NCI-H1930 (cell line): Measurements from ENCODE around the gene TLE4.

Source experiments
- DNase-seq, 2 experiments: peaks; one replicate each; lab custom pipeline; 2025; lab: John Stamatoyannopoulos, UW

Gene TLE4

DNA sequence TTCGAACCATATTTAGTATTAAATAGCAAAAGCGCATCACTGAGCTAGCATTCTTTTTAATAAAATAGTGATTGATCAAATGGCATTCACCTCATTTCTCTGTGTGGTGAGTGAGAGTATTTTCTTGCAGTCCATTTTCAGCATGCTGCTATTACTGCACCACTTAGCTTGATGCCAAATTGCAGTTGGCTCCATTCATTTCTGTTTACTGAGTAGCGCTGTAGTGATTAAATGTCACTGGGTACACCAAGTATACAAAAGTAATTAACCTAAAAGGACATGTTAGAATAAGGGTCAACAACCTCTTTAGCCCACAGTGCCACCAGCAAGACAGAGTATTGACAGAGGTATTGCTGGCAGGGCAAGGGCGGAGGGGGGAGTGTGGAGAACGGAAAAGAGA lies 122.0 kb downstream of the TLE4 start:
- no peak for DNase-seq

- DNase-seq: no peak
Observed at GRCh38 chr9:79694208-79694607, 122.4 kb downstream of the TLE4 start.

- no peak for DNase-seq
Observed at GRCh38 chr9:79694676-79695400, 123.1 kb downstream of the TLE4 start.

- DNase-seq: no peak
Observed at GRCh38 chr9:79695531-79696175, 123.9 kb downstream of the TLE4 start.

DNA sequence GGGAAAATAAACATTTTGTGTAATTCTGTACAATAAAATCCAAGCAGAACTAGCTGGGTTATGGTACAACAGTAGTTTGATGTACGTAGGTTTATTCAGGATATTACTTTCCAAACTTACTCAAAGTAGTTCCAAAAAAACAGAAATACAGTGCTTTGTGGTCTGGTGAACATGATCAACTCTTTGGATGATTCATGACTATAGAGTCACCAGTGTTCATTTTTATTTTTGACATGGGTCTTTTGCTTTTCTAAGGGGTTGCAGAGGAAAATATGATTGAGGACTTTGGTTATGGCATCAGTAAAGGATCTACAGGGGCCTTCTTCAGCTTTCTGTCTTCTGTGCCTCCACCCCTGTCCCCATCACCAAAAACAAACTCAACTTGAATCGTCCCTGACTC lies 127.2 kb downstream of the TLE4 start:
- DNase-seq: no peak

DNA sequence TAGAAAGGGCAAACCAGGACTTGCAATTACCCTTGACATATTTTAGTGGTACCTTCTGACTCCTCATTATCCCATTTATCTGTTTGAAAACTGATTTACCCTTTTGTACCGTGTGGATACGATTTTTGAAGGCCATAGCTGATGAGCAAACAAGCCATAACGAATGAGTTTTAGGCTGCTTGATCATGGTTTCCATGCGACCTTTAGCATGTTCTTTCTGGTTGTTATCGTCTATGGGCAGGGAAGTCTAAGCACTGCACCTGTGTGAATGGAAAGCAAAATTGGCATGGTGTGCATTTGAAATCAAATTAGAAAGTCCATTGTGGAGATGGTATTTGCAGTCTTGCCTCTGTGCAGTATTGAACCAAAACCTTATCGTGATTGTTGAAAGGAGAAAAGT lies 127.7 kb downstream of the TLE4 start:
- no peak for DNase-seq

DNA sequence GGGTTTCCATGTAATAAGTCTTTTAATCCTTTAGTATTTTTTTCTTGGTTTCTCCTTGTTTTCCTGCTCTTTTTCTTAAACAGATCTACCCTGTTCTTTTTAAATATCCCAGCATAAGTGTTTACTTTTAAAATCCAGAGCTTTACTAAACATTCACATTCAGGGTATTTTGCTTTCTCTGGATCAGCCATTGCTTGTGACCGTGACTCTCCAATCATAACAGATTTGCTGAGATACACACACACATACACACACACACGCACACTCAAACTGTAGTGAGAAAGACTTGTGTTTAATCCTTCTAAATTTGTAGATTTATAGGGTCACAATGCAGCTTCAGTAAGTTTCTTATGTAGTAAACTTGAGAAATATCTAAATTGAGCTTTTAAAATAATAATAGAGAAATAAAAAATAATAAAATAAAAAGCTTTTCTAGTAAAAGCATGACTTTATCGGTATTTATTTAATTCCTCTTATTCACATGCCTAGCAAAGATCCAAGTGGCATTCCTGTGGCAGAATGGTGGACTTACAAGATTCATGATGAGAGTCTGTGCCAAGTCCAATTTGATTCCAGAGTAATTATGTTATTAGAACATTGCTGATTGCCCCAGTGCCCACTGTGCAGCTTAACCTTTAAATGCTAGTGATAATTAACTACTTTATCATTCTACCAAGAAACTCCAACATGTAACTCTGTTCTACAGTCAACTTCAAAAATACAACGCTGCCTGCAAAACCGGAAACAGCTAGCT lies 129.0 kb downstream of the TLE4 start:
- no peak for DNase-seq

GRCh38 chr9:79701651-79702050 lies 129.9 kb downstream of the TLE4 start:
- DNase-seq: no peak

DNA sequence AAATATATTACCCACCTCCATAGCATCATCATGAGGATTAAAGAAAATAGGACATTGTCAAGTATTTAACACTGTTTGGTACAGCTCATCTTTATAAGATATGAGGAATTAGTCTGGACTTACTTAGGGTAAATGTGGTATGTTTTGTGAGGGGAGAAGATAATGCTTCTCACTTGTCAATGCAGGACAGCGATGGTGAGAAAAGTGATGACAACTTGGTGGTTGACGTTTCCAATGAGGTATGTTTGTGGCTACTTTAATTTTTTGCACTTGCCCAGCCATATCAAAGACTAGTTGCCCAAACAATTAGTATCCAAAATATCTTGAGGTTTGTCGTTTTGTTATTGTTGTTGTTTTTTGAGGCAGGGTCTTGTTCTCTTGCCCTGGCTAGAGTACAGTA lies 133.9 kb downstream of the TLE4 start:
- no peak for DNase-seq

DNA sequence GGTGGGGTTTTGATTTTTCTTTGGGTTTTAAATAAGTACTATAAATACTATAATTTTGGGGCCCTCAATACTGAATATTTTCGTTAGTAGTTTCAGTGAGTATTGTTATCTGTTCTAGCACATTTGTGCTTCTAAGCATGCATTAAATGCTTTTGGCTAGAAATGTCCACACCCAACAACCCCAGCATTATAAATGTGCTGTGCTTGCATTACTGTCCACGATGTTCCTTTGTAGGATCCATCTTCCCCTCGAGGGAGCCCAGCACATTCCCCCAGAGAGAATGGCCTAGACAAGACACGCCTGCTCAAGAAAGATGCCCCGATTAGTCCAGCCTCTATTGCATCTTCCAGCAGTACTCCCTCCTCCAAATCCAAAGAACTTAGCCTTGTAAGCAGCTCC lies 134.7 kb downstream of the TLE4 start:
- no peak for DNase-seq

DNA sequence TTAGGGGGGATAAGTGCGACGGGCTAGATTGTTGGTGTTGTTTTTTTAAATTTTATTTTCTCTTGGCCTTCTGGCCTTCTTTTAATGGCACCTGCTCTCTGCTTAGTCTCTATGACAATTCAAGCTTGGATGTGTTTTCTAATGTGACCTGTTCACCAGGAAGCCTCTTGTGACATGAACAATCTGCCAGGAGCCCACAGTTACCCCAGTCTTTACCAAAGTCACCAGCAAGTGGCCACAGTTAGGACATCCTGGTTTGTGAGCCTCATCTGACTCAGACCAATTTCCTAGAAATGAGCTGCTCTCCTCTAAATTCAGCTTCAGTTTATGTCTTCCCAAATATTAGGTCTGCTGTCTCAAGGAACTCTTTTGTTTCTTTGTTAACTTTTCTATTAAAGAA lies 135.8 kb downstream of the TLE4 start:
- no peak for DNase-seq

GRCh38 chr9:79708541-79708940 lies 136.8 kb downstream of the TLE4 start:
- no peak for DNase-seq

DNA sequence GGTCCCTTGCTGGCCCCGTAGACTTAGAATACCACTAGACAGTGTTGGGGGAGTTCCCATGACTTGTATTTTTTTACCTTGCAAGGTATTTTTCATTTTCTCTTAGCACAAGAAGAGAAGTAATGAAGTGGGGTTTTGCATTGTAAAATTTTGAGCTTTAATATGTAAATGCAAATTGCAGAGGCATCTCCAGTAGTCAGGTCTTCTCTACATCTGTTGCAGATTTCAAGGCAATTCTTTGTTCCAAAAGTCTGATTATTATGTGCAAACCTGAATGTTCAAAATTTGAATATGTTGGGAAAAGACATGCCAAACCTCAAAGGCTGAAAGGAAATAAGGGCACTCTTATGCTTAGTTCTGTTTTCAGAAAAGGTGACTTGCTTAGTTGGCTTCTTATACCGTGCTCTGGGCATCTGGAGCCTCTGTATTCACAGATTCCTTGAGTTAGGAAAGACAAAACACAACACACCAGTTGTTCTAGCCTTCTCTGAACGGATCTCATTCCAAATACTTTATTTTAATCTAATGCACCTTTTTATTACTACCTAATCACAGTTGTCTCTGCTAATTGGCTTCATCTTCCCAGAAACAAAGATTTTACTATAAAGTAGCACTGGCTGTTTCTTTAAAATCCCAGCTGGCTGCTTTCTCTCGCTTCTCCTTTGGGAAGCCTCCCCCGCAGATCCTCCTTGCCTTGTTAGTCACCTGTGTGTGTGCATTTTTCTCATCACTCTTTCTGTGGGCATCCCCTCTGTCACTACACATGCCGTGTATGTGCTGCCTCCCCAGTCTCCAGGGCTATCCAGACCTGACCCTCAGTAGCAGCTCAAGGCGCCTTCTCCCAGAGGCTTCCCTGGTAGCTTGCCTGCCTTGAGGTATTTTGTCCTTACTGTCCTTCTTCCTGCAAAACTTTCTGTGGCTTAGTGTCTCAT lies 138.2 kb downstream of the TLE4 start:
- DNase-seq: no peak

DNA sequence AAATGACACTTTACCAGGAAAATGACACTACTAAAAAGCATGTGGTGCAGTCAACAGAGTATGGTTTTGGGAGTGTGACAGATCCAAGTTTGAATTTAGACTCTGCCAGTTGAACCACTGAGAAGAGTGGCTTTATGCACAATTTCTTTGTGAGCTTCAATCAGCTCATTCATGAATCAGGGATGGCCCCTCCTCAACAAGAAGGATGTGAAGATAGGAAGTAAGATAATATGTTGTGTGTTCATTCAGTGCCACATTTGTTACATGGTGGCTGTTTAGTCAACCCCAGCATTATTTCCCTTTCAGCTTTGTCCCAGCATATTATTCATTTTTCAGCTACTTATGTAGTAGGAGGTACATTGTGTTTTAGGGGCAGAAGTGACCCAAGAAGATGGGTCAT lies 140.1 kb downstream of the TLE4 start:
- no peak for DNase-seq

DNA sequence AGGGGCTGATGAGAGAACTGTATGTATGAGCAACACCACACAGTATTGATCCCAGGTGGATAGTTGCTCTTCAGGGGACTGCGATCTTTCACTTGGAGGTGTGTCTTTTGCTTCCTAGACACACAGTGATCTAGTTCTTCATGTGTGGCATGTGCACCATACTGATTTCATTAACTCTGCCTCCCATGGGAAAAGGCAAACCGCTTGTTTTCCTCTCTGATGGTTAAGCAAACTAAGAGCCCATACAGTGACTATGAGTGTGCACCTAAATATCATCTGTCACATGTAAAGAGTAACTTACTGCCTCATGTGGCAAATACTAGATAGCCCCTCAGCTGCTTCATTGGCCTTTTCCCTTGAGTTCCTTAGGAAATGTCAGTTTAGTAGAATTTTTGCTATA lies 147.3 kb downstream of the TLE4 start:
- no peak for DNase-seq

DNA sequence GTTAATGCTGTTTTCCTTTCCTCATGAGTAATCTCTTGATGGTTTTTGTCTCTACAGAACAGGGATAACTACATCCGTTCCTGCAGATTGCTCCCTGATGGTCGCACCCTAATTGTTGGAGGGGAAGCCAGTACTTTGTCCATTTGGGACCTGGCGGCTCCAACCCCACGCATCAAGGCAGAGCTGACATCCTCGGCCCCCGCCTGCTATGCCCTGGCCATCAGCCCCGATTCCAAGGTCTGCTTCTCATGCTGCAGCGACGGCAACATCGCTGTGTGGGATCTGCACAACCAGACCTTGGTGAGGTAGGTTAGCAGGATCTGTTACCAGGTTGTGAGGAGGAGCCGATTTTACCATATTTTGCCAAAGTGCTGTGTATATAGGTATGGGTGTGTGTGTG lies 148.2 kb downstream of the TLE4 start:
- no peak for DNase-seq

DNA sequence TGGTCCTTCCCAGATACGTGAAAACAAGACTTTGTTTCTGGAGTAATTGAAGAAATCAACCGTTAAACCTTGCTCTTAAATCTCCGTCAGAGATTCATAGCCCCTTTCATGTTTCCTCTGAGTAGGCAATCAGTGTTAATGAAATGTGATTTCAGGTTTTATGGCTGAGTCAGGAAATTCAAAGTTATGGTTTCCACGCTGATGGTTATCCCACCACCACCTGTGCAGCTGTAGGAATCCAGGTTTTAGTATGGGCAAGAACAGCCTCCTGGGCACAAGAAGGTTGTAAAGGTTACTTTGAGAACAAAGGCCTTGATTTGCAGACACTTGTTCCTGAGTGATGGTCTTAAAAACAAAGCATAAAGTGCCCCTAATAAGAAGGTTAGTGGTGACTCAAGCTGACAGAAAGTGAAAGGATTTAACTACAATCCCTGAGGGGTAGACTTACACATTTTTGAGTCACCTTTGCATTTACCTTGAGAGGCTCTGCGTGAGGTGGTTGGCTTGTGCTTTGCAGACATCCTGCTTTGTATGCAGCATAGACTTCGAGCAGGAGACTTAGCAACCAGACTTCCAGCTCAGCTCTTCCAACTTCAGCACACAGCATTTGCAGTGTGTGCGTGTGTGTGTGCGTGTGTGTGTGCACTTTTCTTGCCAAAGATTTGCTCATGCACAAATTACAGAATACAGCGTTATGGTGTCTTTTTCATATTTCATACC lies 159.6 kb downstream of the TLE4 start:
- no peak for DNase-seq

DNA sequence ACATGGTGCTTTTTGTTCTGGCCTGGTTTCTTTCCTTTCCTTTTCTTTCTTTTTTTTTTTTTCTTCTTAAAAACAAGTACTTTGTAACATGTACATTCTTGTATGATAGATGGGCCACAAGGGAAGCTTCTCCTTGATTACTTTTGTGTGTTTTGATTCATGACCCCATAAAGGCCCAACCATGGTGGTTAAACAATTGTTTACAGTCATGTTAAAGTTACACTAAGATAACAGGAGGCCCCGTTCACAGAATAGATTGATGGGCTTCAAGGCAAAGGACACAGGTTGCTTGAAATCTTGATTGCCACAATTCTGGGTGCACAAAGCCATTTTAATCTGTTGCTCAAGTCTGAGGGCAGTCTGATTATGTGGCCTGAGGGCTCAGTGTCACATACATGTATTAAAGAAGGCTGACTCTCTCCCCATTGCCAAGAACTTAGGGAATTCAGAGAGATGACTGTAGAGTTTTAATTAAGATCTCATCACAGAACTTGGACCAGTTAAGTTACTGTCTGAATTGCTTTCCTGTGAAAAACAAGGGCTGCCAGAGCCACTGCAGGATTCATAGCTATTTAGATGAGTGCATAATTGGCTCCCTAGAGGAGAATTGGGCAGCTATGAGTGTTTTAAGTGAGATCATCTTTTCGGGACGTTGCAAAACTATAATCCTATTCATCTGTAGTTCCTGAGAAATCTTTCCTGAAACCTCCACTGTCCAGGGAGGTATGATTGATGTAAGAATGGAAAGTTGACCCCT lies 163.4 kb downstream of the TLE4 start:
- no peak for DNase-seq

GRCh38 chr9:79736051-79736450 lies 164.3 kb downstream of the TLE4 start:
- DNase-seq: no peak

- no peak for DNase-seq
Observed at GRCh38 chr9:79741381-79741780, 169.6 kb downstream of the TLE4 start.
